Mammary epithelial cell (primary cell): ENCODE measurements around the gene TRIM66.

ENCODE experiments used
- EZH2 ChIP-seq: IDR thresholded peaks from 2 replicates; pipeline ENCODE4 v1.6.1; 2012; ENCODE audit warnings: low read length, inconsistent platforms, borderline replicate concordance
- TF ChIP-seq, protein P1 (sequence below), 2 donors: IDR thresholded peaks in 1 of 2; conservative IDR thresholded peaks in 1 of 2; 2 replicates each; pipeline ENCODE4 v1.5.1; 2011 to 2012; ENCODE audit warnings: inconsistent platforms in 2 of 2, low read length in 2 of 2, mild to moderate bottlenecking in 2 of 2, control low read depth in 1 of 2, low read depth in 1 of 2; ENCODE audit not compliant: insufficient read depth in 1 of 2; ENCODE audit errors: extremely low read depth in 1 of 2

DNA sequence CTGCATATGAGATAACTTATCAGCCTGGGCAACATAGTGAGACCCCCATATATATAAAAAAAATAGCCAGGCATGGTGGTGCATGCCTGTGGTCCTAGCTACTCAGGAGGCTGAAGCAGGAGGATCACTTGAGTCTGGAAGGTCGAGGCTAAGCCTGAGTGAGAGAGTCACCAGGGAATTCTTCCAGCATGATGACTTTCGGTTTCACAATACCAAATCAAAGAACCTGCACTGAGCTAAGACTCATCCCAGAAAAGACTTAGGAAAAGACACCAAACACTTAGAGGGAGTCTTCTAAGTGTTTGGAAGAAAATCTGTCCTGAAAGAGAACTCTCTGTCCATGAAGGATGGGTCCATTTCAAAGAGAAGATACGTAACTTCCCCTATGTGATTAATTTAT is 101.2 kb downstream of the TRIM66 start:
- TF ChIP-seq, protein P1, sequence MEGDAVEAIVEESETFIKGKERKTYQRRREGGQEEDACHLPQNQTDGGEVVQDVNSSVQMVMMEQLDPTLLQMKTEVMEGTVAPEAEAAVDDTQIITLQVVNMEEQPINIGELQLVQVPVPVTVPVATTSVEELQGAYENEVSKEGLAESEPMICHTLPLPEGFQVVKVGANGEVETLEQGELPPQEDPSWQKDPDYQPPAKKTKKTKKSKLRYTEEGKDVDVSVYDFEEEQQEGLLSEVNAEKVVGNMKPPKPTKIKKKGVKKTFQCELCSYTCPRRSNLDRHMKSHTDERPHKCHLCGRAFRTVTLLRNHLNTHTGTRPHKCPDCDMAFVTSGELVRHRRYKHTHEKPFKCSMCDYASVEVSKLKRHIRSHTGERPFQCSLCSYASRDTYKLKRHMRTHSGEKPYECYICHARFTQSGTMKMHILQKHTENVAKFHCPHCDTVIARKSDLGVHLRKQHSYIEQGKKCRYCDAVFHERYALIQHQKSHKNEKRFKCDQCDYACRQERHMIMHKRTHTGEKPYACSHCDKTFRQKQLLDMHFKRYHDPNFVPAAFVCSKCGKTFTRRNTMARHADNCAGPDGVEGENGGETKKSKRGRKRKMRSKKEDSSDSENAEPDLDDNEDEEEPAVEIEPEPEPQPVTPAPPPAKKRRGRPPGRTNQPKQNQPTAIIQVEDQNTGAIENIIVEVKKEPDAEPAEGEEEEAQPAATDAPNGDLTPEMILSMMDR (conservative IDR thresholded peaks at IDR 0.05 in 1 of 2, IDR thresholded peaks at IDR 0.05 in 1 of 2; ENCODE audit: extremely low read depth in 1 of 2, insufficient read depth in 1 of 2, low read depth in 1 of 2, low read length in 2 of 2), result no peak
- no peak for TF ChIP-seq EZH2
